IMR-90 (cell line): ENCODE results near the gene BDH1. TPM values are rescaled to one million over a fixed set of nuclear protein-coding genes. Genes with fewer than 3 reads are reported as not detected.

Experiments used
- ATAC-seq: fragments of 200-7000 bp; cut with Tn5 transposase; 2 replicates; pipeline ENCODE4 v1.9.1; 2020; ENCODE audit warnings: low read depth, mild to moderate bottlenecking, moderate library complexity
- BruUV-seq: library from RNA; stranded (reverse); fragments of 400-500 nt; replicated peaks from 2 replicates; lab custom pipeline; 2021; lab: Mats Ljungman, UMichigan
- CTCF ChIA-PET: fragments of 300-600 bp; formaldehyde crosslinking; extraction: SDS; loops from one replicate; lab custom pipeline; 2021; ENCODE audit warnings: antibody characterized with exemption; lab: Yijun Ruan, JAX
- POLR2A ChIA-PET: fragments of 300-600 bp; sonication (Branson Sonifier 250); formaldehyde crosslinking; loops from one replicate; lab custom pipeline; 2022; ENCODE audit warnings: antibody characterized with exemption; ENCODE audit not compliant: unreplicated experiment; lab: Charles Lee
- DNase-seq: peaks from one replicate; pipeline ENCODE4 v3.0.0; 2013
- H2AFZ ChIP-seq: replicated peaks from 2 replicates; pipeline ENCODE3; 2013; ENCODE audit warnings: low read length, mild to moderate bottlenecking; ENCODE audit not compliant: poor library complexity
- H2AK5ac ChIP-seq: 2 replicates; pipeline ENCODE4 v1.6.1; 2013; ENCODE audit warnings: low read depth, low read length, inconsistent platforms
- H2AK9ac ChIP-seq: replicated peaks from 2 replicates; pipeline ENCODE3; 2013; ENCODE audit warnings: mild to moderate bottlenecking, low read depth, low read length, moderate library complexity; ENCODE audit not compliant: poor library complexity
- H2BK120ac ChIP-seq: 2 replicates; pipeline ENCODE4 v1.6.1; 2013; ENCODE audit warnings: low read depth, low read length, inconsistent platforms
- H2BK15ac ChIP-seq: 3 replicates; pipeline ENCODE4 v1.6.1; 2013; ENCODE audit warnings: low read depth, low read length, inconsistent platforms
- H2BK20ac ChIP-seq: 2 replicates; pipeline ENCODE4 v1.6.1; 2013; ENCODE audit warnings: low read depth, mild to moderate bottlenecking, inconsistent platforms, low read length, moderate library complexity
- H2BK5ac ChIP-seq: 2 replicates; pipeline ENCODE4 v1.6.1; 2013; ENCODE audit warnings: mild to moderate bottlenecking, low read depth, low read length, inconsistent platforms; ENCODE audit not compliant: poor library complexity, severe bottlenecking
- H3K14ac ChIP-seq: replicated peaks from 2 replicates; pipeline ENCODE4 v1.6.1; 2013; ENCODE audit warnings: low read depth, low read length, inconsistent platforms
- H3K18ac ChIP-seq: 2 replicates; pipeline ENCODE4 v1.6.1; 2013; ENCODE audit warnings: low read depth, low read length, control low read depth
- H3K23ac ChIP-seq: 2 replicates; pipeline ENCODE4 v1.6.1; 2013; ENCODE audit warnings: low read depth, low read length, inconsistent platforms
- H3K27ac ChIP-seq: 2 replicates; pipeline ENCODE4 v1.5.1; 2013; ENCODE audit warnings: mild to moderate bottlenecking, control low read depth, low read length; ENCODE audit not compliant: insufficient read depth
- H3K27me3 ChIP-seq: 2 replicates; pipeline ENCODE4 v1.6.1; 2013; ENCODE audit warnings: low read length; ENCODE audit not compliant: control insufficient read depth, insufficient read depth
- H3K36me3 ChIP-seq: 2 replicates; pipeline ENCODE4 v1.6.1; 2013; ENCODE audit warnings: low read length, mixed read lengths; ENCODE audit not compliant: control insufficient read depth, insufficient read depth
- H3K4ac ChIP-seq: 2 replicates; pipeline ENCODE4 v1.6.1; 2013; ENCODE audit warnings: low read depth, low read length, inconsistent platforms
- H3K4me1 ChIP-seq: 2 replicates; pipeline ENCODE4 v1.6.1; 2013; ENCODE audit warnings: low read length, mixed read lengths; ENCODE audit not compliant: control insufficient read depth, insufficient read depth
- H3K4me2 ChIP-seq: 2 replicates; pipeline ENCODE4 v1.6.1; 2013; ENCODE audit warnings: low read depth, mild to moderate bottlenecking, control low read depth, low read length, moderate library complexity
- H3K4me3 ChIP-seq: 2 replicates; pipeline ENCODE4 v1.5.1; 2013; ENCODE audit warnings: low read depth, mild to moderate bottlenecking, control low read depth, low read length, moderate library complexity; ENCODE audit not compliant: insufficient read depth
- H3K56ac ChIP-seq: 2 replicates; pipeline ENCODE4 v1.6.1; 2013; ENCODE audit warnings: low read length, inconsistent platforms; ENCODE audit not compliant: insufficient read depth; ENCODE audit errors: extremely low read depth
- H3K79me1 ChIP-seq, 2 experiments: 2 replicates each; pipeline ENCODE4 v1.6.1; 2013; ENCODE audit warnings: low read length in 2 of 2, inconsistent platforms in 1 of 2, low read depth in 1 of 2
- H3K9ac ChIP-seq: 2 replicates; pipeline ENCODE4 v1.6.1; 2013; ENCODE audit warnings: low read depth, low read length, control low read depth
- H3K9me1 ChIP-seq: 2 replicates; pipeline ENCODE4 v1.6.1; 2013; ENCODE audit warnings: low read length, inconsistent platforms; ENCODE audit not compliant: insufficient read depth
- H3K9me3 ChIP-seq: 2 replicates; pipeline ENCODE4 v1.6.1; 2013; ENCODE audit warnings: low read length; ENCODE audit not compliant: control insufficient read depth, insufficient read depth
- H4K20me1 ChIP-seq: 2 replicates; pipeline ENCODE4 v1.6.1; 2013; ENCODE audit warnings: low read length, inconsistent platforms; ENCODE audit not compliant: insufficient read depth
- H4K5ac ChIP-seq: 2 replicates; pipeline ENCODE4 v1.6.1; 2013; ENCODE audit warnings: mild to moderate bottlenecking, low read depth, low read length, control low read depth
- H4K8ac ChIP-seq, 2 experiments: 2 replicates each; pipeline ENCODE4 v1.6.1; 2013; ENCODE audit warnings: low read depth in 2 of 2, low read length in 2 of 2, control low read depth in 1 of 2, inconsistent platforms in 1 of 2
- H4K91ac ChIP-seq: 2 replicates; pipeline ENCODE4 v1.6.1; 2013; ENCODE audit warnings: low read depth, low read length, inconsistent platforms; ENCODE audit not compliant: insufficient read depth
- BHLHE40 ChIP-seq: fragments of 150-350 bp; IDR thresholded peaks from 2 replicates; pipeline ENCODE4 v1.6.1; 2016; ENCODE audit warnings: mild to moderate bottlenecking, low read depth, low read length
- CEBPB ChIP-seq: IDR thresholded peaks from 2 replicates; pipeline ENCODE4 v1.6.1; 2012; ENCODE audit warnings: low read depth, low read length, improper control_type of control experiment
- CHD1 ChIP-seq: IDR thresholded peaks from 2 replicates; pipeline ENCODE4 v1.6.1; 2012; ENCODE audit warnings: low read depth, low read length, improper control_type of control experiment
- ELK1 ChIP-seq: fragments of 150-350 bp; IDR thresholded peaks from 2 replicates; pipeline ENCODE4 v1.6.1; 2016; ENCODE audit warnings: low read depth, mild to moderate bottlenecking, low read length, moderate library complexity, borderline replicate concordance
- FOS ChIP-seq: fragments of 150-350 bp; IDR thresholded peaks from 2 replicates; pipeline ENCODE4 v1.6.1; 2016; ENCODE audit warnings: low read depth, low read length
- MAFK ChIP-seq: IDR thresholded peaks from 2 replicates; pipeline ENCODE4 v1.6.1; 2012; ENCODE audit warnings: low read depth, low read length, improper control_type of control experiment
- MAZ ChIP-seq: IDR thresholded peaks from 2 replicates; pipeline ENCODE4 v1.6.1; 2012; ENCODE audit warnings: low read depth, mild to moderate bottlenecking, low read length, improper control_type of control experiment, moderate library complexity, borderline replicate concordance
- MXI1 ChIP-seq: IDR thresholded peaks from 2 replicates; pipeline ENCODE4 v1.6.1; 2012; ENCODE audit warnings: low read depth, mild to moderate bottlenecking, low read length, moderate library complexity, borderline replicate concordance
- NFE2L2 ChIP-seq: fragments of 150-350 bp; IDR thresholded peaks from 2 replicates; pipeline ENCODE4 v1.6.1; 2016; ENCODE audit warnings: low read depth, mild to moderate bottlenecking, low read length
- POLR2A ChIP-seq: IDR thresholded peaks from 2 replicates; pipeline ENCODE4 v1.6.1; 2012; ENCODE audit warnings: mild to moderate bottlenecking, low read depth, low read length
- RAD21 ChIP-seq: IDR thresholded peaks from 2 replicates; pipeline ENCODE4 v1.6.1; 2012; ENCODE audit warnings: low read length, improper control_type of control experiment
- RCOR1 ChIP-seq: IDR thresholded peaks from 2 replicates; pipeline ENCODE4 v1.6.1; 2012; ENCODE audit warnings: mild to moderate bottlenecking, low read length, improper control_type of control experiment; ENCODE audit not compliant: insufficient replicate concordance
- RFX5 ChIP-seq: IDR thresholded peaks from 2 replicates; pipeline ENCODE4 v1.8.0; 2012; ENCODE audit warnings: low read depth, mild to moderate bottlenecking, low read length, moderate library complexity
- SMC3 ChIP-seq: fragments of 150-350 bp; IDR thresholded peaks from 2 replicates; pipeline ENCODE4 v1.6.1; 2016; ENCODE audit warnings: low read depth, mild to moderate bottlenecking, antibody characterized with exemption, low read length, moderate library complexity
- USF2 ChIP-seq: fragments of 150-350 bp; IDR thresholded peaks from 2 replicates; pipeline ENCODE4 v1.6.1; 2017; ENCODE audit warnings: mild to moderate bottlenecking, antibody characterized with exemption, low read length, low read depth
- WGBS, 2 experiments: methylation state at CpG; one replicate each; pipeline versions ENCODE4 v1.1.5 to v1.1.7; 2013; ENCODE audit warnings: missing lambda C conversion rate in 2 of 2; ENCODE audit not compliant: insufficient read length in 1 of 2; ENCODE audit errors: extremely low coverage in 2 of 2; 5-methylcytosine and 5-hydroxymethylcytosine counted together
- dilution Hi-C: fragments of 300-500 bp; cut with HindIII; formaldehyde crosslinking; loops from one replicate; pipeline ENCODE4 v1.14.3; 2018; ENCODE audit warnings: low sequenced_read_pairs; ENCODE audit not compliant: unreplicated experiment
- in situ Hi-C: fragments of 300-500 bp; cut with MboI; formaldehyde crosslinking; loops from 3 replicates; pipeline ENCODE4 v1.14.3; 2019; ENCODE audit warnings: low sequenced_read_pairs, inconsistent platforms, mixed read lengths
- intact Hi-C: fragments of 100-400 bp; cut with micrococcal nuclease; formaldehyde crosslinking; loops from 2 replicates; pipeline ENCODE4 v1.10.0; 2022
- polyA plus RNA-seq, 3 experiments: library from polyadenylated mRNA; depleted of rRNA; stranded (reverse); fragments of >200 nt; gene quantifications; 2 replicates each; pipeline ENCODE4 v1.2.3, GENCODE V29; 2012; ENCODE audit warnings: low replicate concordance in 1 of 3
- total RNA-seq: library from RNA; depleted of rRNA; stranded (reverse); fragments of >200 nt; gene quantifications from 2 replicates; pipeline ENCODE4 v1.2.3, GENCODE V29; 2012
- TF ChIP-seq, protein P1 (sequence below): conservative IDR thresholded peaks from 2 replicates; pipeline ENCODE4 v1.5.1; 2012; ENCODE audit warnings: mild to moderate bottlenecking, low read depth, low read length, improper control_type of control experiment

Gene BDH1
- total and polyA plus RNA-seq, 2 of the 4 experiments (the other 2 are of a cell fraction) = 2.7 to 4.4 TPM

- Histone ChIP-seq H2BK15ac (no peak overlapping the region), H3K9ac (no peak overlapping the region), H2AK5ac (no peak overlapping the region), H2BK5ac (no peak overlapping the region), H3K36me3 (no peaks in the 10 kb centered on the region), H4K91ac (no peak overlapping the region), H3K56ac (no peak overlapping the region), H3K79me1 (no peaks in the 10 kb centered on the region), H3K18ac (no peak overlapping the region), H4K5ac (no peak overlapping the region), H3K9me1 (no peaks in the 10 kb centered on the region), H3K4me2 (no peak overlapping the region), H2BK120ac (no peak overlapping the region), H3K23ac (no peak overlapping the region), H2AK9ac (no peak overlapping the region), H3K4me3 (no peak overlapping the region), H3K27ac (no peak overlapping the region), H3K14ac (no peak overlapping the region), H4K8ac (no peak overlapping the region), H3K27me3 (peaks cover 4% of the 10 kb centered on the region), H3K4me1 (no peaks in the 10 kb centered on the region), H2AFZ (no peak overlapping the region), H3K9me3 (no peaks in the 10 kb centered on the region), H4K20me1 (no peaks in the 10 kb centered on the region), H3K4ac (no peak overlapping the region), H2BK20ac (no peak overlapping the region)
- intact Hi-C loops (no loop called here), in situ Hi-C loops (no loop called here), dilution Hi-C loops (no loop called here)
- no CpG with 5 or more reads among the region's 2 CpGs for WGBS, 2 experiments
- DNase-seq = no peak
- POLR2A ChIA-PET = no interaction called here
- CTCF ChIA-PET = no interaction called here
- TF ChIP-seq USF2 (no peak), BHLHE40 (no peak), FOS (no peak), SMC3 (no peak), RAD21 (no peak), RCOR1 (no peak), NFE2L2 (no peak), MXI1 (no peak), MAFK (no peak), POLR2A (no peak), MAZ (no peak), CEBPB (no peak), CHD1 (no peak), RFX5 (no peak), ELK1 (no peak)
- TF ChIP-seq, protein P1, sequence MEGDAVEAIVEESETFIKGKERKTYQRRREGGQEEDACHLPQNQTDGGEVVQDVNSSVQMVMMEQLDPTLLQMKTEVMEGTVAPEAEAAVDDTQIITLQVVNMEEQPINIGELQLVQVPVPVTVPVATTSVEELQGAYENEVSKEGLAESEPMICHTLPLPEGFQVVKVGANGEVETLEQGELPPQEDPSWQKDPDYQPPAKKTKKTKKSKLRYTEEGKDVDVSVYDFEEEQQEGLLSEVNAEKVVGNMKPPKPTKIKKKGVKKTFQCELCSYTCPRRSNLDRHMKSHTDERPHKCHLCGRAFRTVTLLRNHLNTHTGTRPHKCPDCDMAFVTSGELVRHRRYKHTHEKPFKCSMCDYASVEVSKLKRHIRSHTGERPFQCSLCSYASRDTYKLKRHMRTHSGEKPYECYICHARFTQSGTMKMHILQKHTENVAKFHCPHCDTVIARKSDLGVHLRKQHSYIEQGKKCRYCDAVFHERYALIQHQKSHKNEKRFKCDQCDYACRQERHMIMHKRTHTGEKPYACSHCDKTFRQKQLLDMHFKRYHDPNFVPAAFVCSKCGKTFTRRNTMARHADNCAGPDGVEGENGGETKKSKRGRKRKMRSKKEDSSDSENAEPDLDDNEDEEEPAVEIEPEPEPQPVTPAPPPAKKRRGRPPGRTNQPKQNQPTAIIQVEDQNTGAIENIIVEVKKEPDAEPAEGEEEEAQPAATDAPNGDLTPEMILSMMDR = no peak
- ATAC-seq = no peak
- no TSS peak for BruUV-seq
These were observed 30.4 kb upstream of the BDH1 start for GRCh38 chr3:197586181-197586580.
